ENCODE data around the gene NKAIN4.

The NKAIN4 gene

DNA sequence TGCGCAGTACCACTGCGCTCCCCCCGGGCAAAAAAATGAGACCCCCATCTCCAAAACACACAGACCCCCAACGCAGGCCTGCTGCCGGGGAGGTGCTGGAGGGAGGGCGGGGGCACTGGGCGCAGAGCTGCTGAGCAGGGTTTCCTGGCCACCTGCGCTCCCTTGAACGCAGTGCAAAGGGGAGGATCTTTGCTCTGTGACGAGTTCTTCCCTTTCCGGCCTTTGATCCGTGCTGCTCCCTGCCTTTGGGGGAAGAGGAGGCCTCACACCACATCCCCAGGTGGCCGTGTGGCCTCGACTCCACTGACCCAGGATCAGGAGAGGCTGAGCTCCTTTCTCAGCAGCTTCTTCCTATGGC is 29.8 kb upstream of the NKAIN4 start:
- no peaks in the 10 kb centered on the region for H3K9me3 ChIP-seq (ENCODE audit: control insufficient read depth, insufficient read depth, low read length)
- TF ChIP-seq EZH2phosphoT487 (IDR thresholded peaks at IDR 0.05; ENCODE audit: borderline replicate concordance, low read length), result no peak
- TF ChIP-seq, protein P1, sequence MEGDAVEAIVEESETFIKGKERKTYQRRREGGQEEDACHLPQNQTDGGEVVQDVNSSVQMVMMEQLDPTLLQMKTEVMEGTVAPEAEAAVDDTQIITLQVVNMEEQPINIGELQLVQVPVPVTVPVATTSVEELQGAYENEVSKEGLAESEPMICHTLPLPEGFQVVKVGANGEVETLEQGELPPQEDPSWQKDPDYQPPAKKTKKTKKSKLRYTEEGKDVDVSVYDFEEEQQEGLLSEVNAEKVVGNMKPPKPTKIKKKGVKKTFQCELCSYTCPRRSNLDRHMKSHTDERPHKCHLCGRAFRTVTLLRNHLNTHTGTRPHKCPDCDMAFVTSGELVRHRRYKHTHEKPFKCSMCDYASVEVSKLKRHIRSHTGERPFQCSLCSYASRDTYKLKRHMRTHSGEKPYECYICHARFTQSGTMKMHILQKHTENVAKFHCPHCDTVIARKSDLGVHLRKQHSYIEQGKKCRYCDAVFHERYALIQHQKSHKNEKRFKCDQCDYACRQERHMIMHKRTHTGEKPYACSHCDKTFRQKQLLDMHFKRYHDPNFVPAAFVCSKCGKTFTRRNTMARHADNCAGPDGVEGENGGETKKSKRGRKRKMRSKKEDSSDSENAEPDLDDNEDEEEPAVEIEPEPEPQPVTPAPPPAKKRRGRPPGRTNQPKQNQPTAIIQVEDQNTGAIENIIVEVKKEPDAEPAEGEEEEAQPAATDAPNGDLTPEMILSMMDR (IDR thresholded peaks at IDR 0.05; ENCODE audit: low read depth, low read length, poor library complexity, severe bottlenecking), result no peak
- no peaks in the 10 kb centered on the region for H3F3A ChIP-seq (ENCODE audit: control insufficient read depth, insufficient read depth)
- H4K20me1 ChIP-seq (ENCODE audit: control insufficient read depth, insufficient read depth, low read depth, low read length), result no peaks in the 10 kb centered on the region; the same call in 1 of the 2 replicates
- H3K27me3 ChIP-seq (ENCODE audit: control insufficient read depth, low read length), result no peaks in the 10 kb centered on the region
- peaks cover 3% of the 10 kb centered on the region; the same call in 1 of the 2 replicates for H3K79me2 ChIP-seq (ENCODE audit: control insufficient read depth, low read length)
- H3K4me3 ChIP-seq (ENCODE audit: low read length), result peak overlapping the region; percentile 76
- H3K27ac ChIP-seq (ENCODE audit: low read depth, low read length), result peak overlapping the region; percentile 74
- peaks cover 16% of the 10 kb centered on the region for H3K4me1 ChIP-seq (ENCODE audit: control insufficient read depth, low read length)
- H3K9me2 ChIP-seq (replicated peaks; ENCODE audit: control insufficient read depth, low read length), result no peaks in the 10 kb centered on the region
- H3K4me2 ChIP-seq (ENCODE audit: low read length), result peak overlapping the region; percentile 92
- peaks cover 30% of the 10 kb centered on the region; the same call in 1 of the 2 replicates for H3K36me3 ChIP-seq (ENCODE audit: control insufficient read depth, low read length)

DNA sequence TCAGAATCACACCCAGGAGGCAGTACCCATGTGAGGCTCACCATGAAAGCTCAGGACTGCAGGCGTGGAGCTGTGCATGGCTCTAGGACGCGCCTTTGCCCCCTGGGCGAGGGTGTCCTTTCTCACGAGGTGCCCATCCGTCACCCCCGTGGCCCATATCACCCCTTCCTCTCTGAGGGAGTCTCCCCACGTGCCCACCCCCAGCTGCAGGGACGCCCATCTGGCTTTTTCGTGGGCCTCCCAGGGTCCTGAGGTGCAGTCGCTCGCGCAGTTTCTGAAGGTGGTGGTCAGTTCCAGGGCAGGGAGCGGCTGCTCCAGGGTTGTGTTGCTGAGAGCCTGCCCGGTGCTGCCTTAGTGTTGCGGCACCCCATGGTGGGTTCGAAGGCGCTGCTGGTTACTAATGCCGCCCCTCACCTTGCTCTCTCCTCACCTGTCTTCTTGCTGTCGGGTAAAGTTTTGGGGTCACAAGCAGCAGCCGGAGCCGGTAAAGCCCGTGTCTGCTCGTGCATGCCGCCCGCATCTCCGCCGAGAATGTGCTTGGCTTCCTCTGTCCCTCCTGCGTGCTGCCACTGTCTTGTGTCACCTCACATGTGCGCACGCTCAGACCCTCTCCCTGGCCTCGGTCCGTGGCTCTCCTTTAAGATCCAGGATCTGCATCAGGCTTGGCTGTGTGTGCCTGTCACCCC is 29.3 kb upstream of the NKAIN4 start:
- Histone ChIP-seq H3K79me2 (ENCODE audit: control insufficient read depth, low read length) (peaks cover 3% of the 10 kb centered on the region; the same call in 1 of the 2 replicates), H3F3A (ENCODE audit: control insufficient read depth, insufficient read depth) (no peaks in the 10 kb centered on the region), H3K36me3 (ENCODE audit: control insufficient read depth, low read length) (peaks cover 30% of the 10 kb centered on the region; the same call in 1 of the 2 replicates), H3K9me3 (ENCODE audit: control insufficient read depth, insufficient read depth, low read length) (no peaks in the 10 kb centered on the region), H3K4me3 (ENCODE audit: low read length) (peak overlapping the region; percentile 76), H3K9me2 (replicated peaks; ENCODE audit: control insufficient read depth, low read length) (no peaks in the 10 kb centered on the region), H3K27me3 (ENCODE audit: control insufficient read depth, low read length) (no peaks in the 10 kb centered on the region), H4K20me1 (ENCODE audit: control insufficient read depth, insufficient read depth, low read depth, low read length) (no peaks in the 10 kb centered on the region; the same call in 1 of the 2 replicates), H3K4me1 (ENCODE audit: control insufficient read depth, low read length) (peaks cover 16% of the 10 kb centered on the region), H3K27ac (ENCODE audit: low read depth, low read length) (peak overlapping the region; percentile 74), H3K4me2 (ENCODE audit: low read length) (peak overlapping the region; percentile 92)
- TF ChIP-seq, protein P1 (IDR thresholded peaks at IDR 0.05; ENCODE audit: low read depth, low read length, poor library complexity, severe bottlenecking), result no peak
- no peak for TF ChIP-seq EZH2phosphoT487 (IDR thresholded peaks at IDR 0.05; ENCODE audit: borderline replicate concordance, low read length)

DNA sequence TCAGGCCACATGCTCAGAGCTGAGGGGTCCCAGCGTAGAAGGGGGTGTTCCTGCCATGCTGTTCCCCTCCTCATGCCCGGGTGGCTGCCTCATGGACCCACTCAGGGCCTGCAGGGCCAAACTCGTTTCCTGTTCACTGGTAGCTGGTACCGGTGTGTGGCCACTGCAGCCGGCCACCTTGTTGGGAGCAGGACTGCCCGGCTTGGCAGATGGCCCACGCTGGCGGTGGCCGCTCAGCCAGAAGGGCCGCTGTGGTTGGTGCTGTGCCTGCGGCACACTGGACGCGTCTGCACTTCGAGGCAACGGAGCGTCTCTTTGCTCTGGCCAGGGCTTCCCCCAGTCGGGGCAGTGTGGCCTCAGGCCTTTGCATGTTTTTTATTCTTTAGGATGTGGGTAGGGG is 28.7 kb upstream of the NKAIN4 start:
- Histone ChIP-seq H3K36me3 (ENCODE audit: control insufficient read depth, low read length) (peaks cover 29% of the 10 kb centered on the region; the same call in 1 of the 2 replicates), H3K9me3 (ENCODE audit: control insufficient read depth, insufficient read depth, low read length) (no peaks in the 10 kb centered on the region), H3K27me3 (ENCODE audit: control insufficient read depth, low read length) (no peaks in the 10 kb centered on the region), H3K9me2 (replicated peaks; ENCODE audit: control insufficient read depth, low read length) (no peaks in the 10 kb centered on the region), H3K4me2 (ENCODE audit: low read length) (no peak overlapping the region), H3K4me1 (ENCODE audit: control insufficient read depth, low read length) (peaks cover 16% of the 10 kb centered on the region), H3K4me3 (ENCODE audit: low read length) (no peak overlapping the region), H3F3A (ENCODE audit: control insufficient read depth, insufficient read depth) (no peaks in the 10 kb centered on the region), H3K79me2 (ENCODE audit: control insufficient read depth, low read length) (peaks cover 3% of the 10 kb centered on the region; the same call in 1 of the 2 replicates), H3K27ac (ENCODE audit: low read depth, low read length) (no peak overlapping the region), H4K20me1 (ENCODE audit: control insufficient read depth, insufficient read depth, low read depth, low read length) (no peaks in the 10 kb centered on the region; the same call in 1 of the 2 replicates)
- TF ChIP-seq, protein P1 (IDR thresholded peaks at IDR 0.05; ENCODE audit: low read depth, low read length, poor library complexity, severe bottlenecking), result no peak
- TF ChIP-seq EZH2phosphoT487 (IDR thresholded peaks at IDR 0.05; ENCODE audit: borderline replicate concordance, low read length), result no peak

All from DOHH2 (cell line).